K562 (cell line): ENCODE data around the gene C1orf167. TPM values are rescaled to one million over a fixed set of nuclear protein-coding genes. Genes with fewer than 3 reads are reported as not detected.
A peak's percentile ranks its signal among the peaks of the same experiment; 100 is the strongest.

Experiments used
- ATF4 ChIP-seq: fragments of 450-650 bp; formaldehyde crosslinking; IDR thresholded peaks from 2 replicates; pipeline ENCODE4 v1.4.0; 2022; ENCODE audit warnings: mild to moderate bottlenecking, moderate library complexity
- CBX5 ChIP-seq: IDR thresholded peaks from 2 replicates; pipeline ENCODE4 v1.6.1; 2014; ENCODE audit warnings: low read depth, borderline replicate concordance
- CSDE1 ChIP-seq, 2 experiments: fragments of 450-650 bp; IDR thresholded peaks; 2 replicates each; pipeline ENCODE4 v1.6.1; 2016; ENCODE audit warnings: mild to moderate bottlenecking in 1 of 2
- ERF ChIP-seq: fragments of 450-650 bp; formaldehyde crosslinking; IDR thresholded peaks from 2 replicates; pipeline ENCODE4 v1.4.0; 2020; ENCODE audit warnings: mild to moderate bottlenecking, mixed read lengths
- FOXJ2 ChIP-seq: fragments of 200-800 bp; sonication (Bioruptor generic); IDR thresholded peaks from 2 replicates; pipeline ENCODE4 v1.6.1; 2016; ENCODE audit warnings: missing genetic modification characterization, missing compliant biosample characterization
- HDGF ChIP-seq: fragments of 450-650 bp; IDR thresholded peaks from 2 replicates; pipeline ENCODE4 v1.6.1; 2016
- HEY1 ChIP-seq: fragments of 250-450 bp; sonication (Bioruptor Pico); IDR thresholded peaks from 2 replicates; pipeline ENCODE4 v1.5.0; 2020; ENCODE audit warnings: mild to moderate bottlenecking, moderate library complexity, borderline replicate concordance
- HLTF ChIP-seq: fragments of 450-650 bp; IDR thresholded peaks from 2 replicates; pipeline ENCODE4 v1.6.1; 2016
- MCM7 ChIP-seq, 2 experiments: fragments of 450-650 bp; IDR thresholded peaks; 2 replicates each; pipeline ENCODE4 v1.6.1; 2016 to 2018
- NFXL1 ChIP-seq: fragments of 450-650 bp; formaldehyde crosslinking; IDR thresholded peaks from 2 replicates; pipeline ENCODE4 v1.4.0; 2021; ENCODE audit warnings: mild to moderate bottlenecking
- NR2C1 ChIP-seq, 2 experiments: fragments of 450-650 bp; IDR thresholded peaks; 2 replicates each; pipeline ENCODE4 v1.6.1; 2017; ENCODE audit warnings: mild to moderate bottlenecking in 2 of 2, antibody characterized with exemption in 1 of 2, inconsistent platforms in 1 of 2, missing compliant biosample characterization in 1 of 2, missing genetic modification characterization in 1 of 2
- NR4A1 ChIP-seq, 2 experiments: fragments of 250-450 bp in 1 of 2; fragments of 450-650 bp in 1 of 2; sonication (Bioruptor Pico) in 1 of 2; IDR thresholded peaks; 2 replicates each; pipeline versions ENCODE4 v1.4.0 to v1.6.1; 2016 to 2020; ENCODE audit warnings: mild to moderate bottlenecking in 2 of 2, missing compliant biosample characterization in 1 of 2, missing genetic modification characterization in 1 of 2, moderate library complexity in 1 of 2
- PHB ChIP-seq: fragments of 250-450 bp; sonication (Bioruptor Pico); IDR thresholded peaks from 2 replicates; pipeline ENCODE4 v1.5.0; 2021
- POLR2H ChIP-seq: IDR thresholded peaks from 2 replicates; pipeline ENCODE4 v1.6.1; 2016; ENCODE audit warnings: missing genetic modification characterization, low read depth, mild to moderate bottlenecking, control low read depth, missing compliant biosample characterization, moderate library complexity
- RAD51 ChIP-seq: fragments of 450-650 bp; IDR thresholded peaks from 2 replicates; pipeline ENCODE4 v1.7.1; 2016; ENCODE audit warnings: low read depth, mild to moderate bottlenecking, borderline replicate concordance
- RREB1 ChIP-seq: fragments of 250-450 bp; sonication (Bioruptor Pico); IDR thresholded peaks from 2 replicates; pipeline ENCODE4 v1.4.0; 2020
- TOE1 ChIP-seq, 2 experiments: fragments of 450-650 bp in 1 of 2; sonication (generic) in 1 of 2; formaldehyde crosslinking in 1 of 2; IDR thresholded peaks; 2 replicates each; pipeline versions ENCODE4 v1.7.1 to v1.8.0; 2016 to 2022; ENCODE audit warnings: borderline replicate concordance in 2 of 2, mild to moderate bottlenecking in 2 of 2, antibody characterized with exemption in 1 of 2, inconsistent platforms in 1 of 2, low read depth in 1 of 2, missing genetic modification reagents in 1 of 2, moderate library complexity in 1 of 2
- ZFP36 ChIP-seq: fragments of 150-350 bp; IDR thresholded peaks from 2 replicates; pipeline ENCODE4 v1.6.1; 2018; ENCODE audit warnings: low read length, low read depth; ENCODE audit not compliant: partially characterized antibody
- ZFX ChIP-seq: sonication (generic); formaldehyde crosslinking; IDR thresholded peaks from 2 replicates; pipeline ENCODE4 v1.8.0; 2022; ENCODE audit warnings: mild to moderate bottlenecking, missing genetic modification reagents, moderate library complexity
- ZNF239 ChIP-seq: fragments of 250-450 bp; sonication (Bioruptor Pico); IDR thresholded peaks from 2 replicates; pipeline ENCODE4 v1.4.0; 2020; ENCODE audit warnings: mild to moderate bottlenecking
- ZNF311 ChIP-seq: fragments of 250-450 bp; sonication (Bioruptor Pico); IDR thresholded peaks from 2 replicates; pipeline ENCODE4 v1.4.0; 2020; ENCODE audit warnings: mild to moderate bottlenecking, moderate library complexity
- ZNF584 ChIP-seq: fragments of 200-800 bp; sonication (Bioruptor generic); IDR thresholded peaks from 2 replicates; pipeline ENCODE4 v1.6.1; 2016; ENCODE audit warnings: low read depth, mild to moderate bottlenecking, missing genetic modification characterization, missing compliant biosample characterization
- polyA plus RNA-seq, 8 experiments: library from polyadenylated mRNA; depleted of rRNA in 4 of 8; stranded (reverse) in 5 of 8; unstranded in 3 of 8; fragments of >200 nt; fragmentation: Nextera tagmentation in 2 of 8; fragmentation: Illumina TruSeq in 1 of 8; extraction: Ambion mirVana in 2 of 8; extraction: Trizol in 1 of 8; gene quantifications; 2 replicates each; pipeline versions ENCODE4 v1.2.1 to v1.2.3, GENCODE V29; 2011 to 2014; ENCODE audit warnings: inconsistent platforms in 1 of 8, missing spikeins in 1 of 8
- total RNA-seq, 7 experiments: library from RNA; depleted of rRNA in 6 of 7; stranded (reverse); fragments of >200 nt in 6 of 7; fragmentation: Illumina TruSeq in 2 of 7; extraction: Trizol in 2 of 7; gene quantifications; 2 replicates each; pipeline versions ENCODE4 v1.2.1 to v1.2.3, GENCODE V29; 2011 to 2021; ENCODE audit warnings: low replicate concordance in 1 of 7

C1orf167 gene
- total and polyA plus RNA-seq, 9 of the 15 experiments (the other 6 are each of a cell fraction or from before 2014, with no cell fraction given): 0.22 to 0.86 (median 0.31) TPM; not detected in 2

- TF ChIP-seq TOE1 (IDR thresholded peaks at IDR 0.05; ENCODE audit: borderline replicate concordance) (peak; percentile 100), TOE1 (CRISPR knock-in tag; IDR thresholded peaks at IDR 0.05; ENCODE audit: borderline replicate concordance, low read depth) (peak; percentile 19; the same call in 1 of the 2 replicates), ZNF584 (CRISPR knock-in tag) (no peak), POLR2H (tag) (no peak), HEY1 (CRISPR knock-in tag) (no peak), HDGF (no peak), ZFP36 (no peak), CSDE1 (IDR thresholded peaks at IDR 0.05) (peak in 1 of 2 experiments; percentile 90; a peak in 2 of 4 replicates), RREB1 (0 out of 2 replicates have a peak, but pooled peaks have one; percentile 14), ZNF311 (CRISPR knock-in tag) (no peak), MCM7 (IDR thresholded peaks at IDR 0.05) (no peak), HLTF (peak; percentile 88), ATF4 (CRISPR knock-in tag) (no peak; the same call in 1 of the 2 replicates), FOXJ2 (tag) (peak; percentile 93), RAD51 (peak; percentile 100), ERF (peak; percentile 87), PHB (CRISPR knock-in tag) (no peak), ZFX (CRISPR knock-in tag) (no peak), CBX5 (0 out of 2 replicates have a peak, but pooled peaks have one; percentile 12), NR4A1 (CRISPR knock-in tag; IDR thresholded peaks at IDR 0.05) (peak; percentile 83; the same call in 1 of the 2 replicates), NR4A1 (tag; IDR thresholded peaks at IDR 0.05) (no peak), ZNF239 (CRISPR knock-in tag) (no peak; the same call in 1 of the 2 replicates), NFXL1 (CRISPR knock-in tag) (no peak), NR2C1 (IDR thresholded peaks at IDR 0.05) (no peak), NR2C1 (tag; IDR thresholded peaks at IDR 0.05) (peak; percentile 46; the same call in 1 of the 2 replicates)
These were observed 25.9 kb upstream of the C1orf167 start, which contains the start of gene AGTRAP (continued) for GRCh38 chr1:11735854-11736745.
